D721Med (cell line): ENCODE measurements around the gene LZTR1.
"Not testable (repeated sequence)": the region's sequence is repeated elsewhere in the genome, so short reads cannot be mapped to it uniquely, and the experiment has no call there.

Experiments used
- DNase-seq: peaks from one replicate; pipeline ENCODE4 v3.0.0; 2011; ENCODE audit warnings: low spot score; ENCODE audit not compliant: insufficient read length
- FAIRE-seq: peaks from 2 replicates; lab custom pipeline; 2011; peaks lifted over from hg19 to GRCh38; lab: Jason Lieb, UNC
- TF ChIP-seq, protein P1 (sequence below): IDR thresholded peaks from 2 replicates; pipeline ENCODE4 v1.5.1; 2012; ENCODE audit warnings: mild to moderate bottlenecking, control low read depth; ENCODE audit not compliant: insufficient read depth; ENCODE audit errors: missing control alignments

LZTR1 gene

DNA sequence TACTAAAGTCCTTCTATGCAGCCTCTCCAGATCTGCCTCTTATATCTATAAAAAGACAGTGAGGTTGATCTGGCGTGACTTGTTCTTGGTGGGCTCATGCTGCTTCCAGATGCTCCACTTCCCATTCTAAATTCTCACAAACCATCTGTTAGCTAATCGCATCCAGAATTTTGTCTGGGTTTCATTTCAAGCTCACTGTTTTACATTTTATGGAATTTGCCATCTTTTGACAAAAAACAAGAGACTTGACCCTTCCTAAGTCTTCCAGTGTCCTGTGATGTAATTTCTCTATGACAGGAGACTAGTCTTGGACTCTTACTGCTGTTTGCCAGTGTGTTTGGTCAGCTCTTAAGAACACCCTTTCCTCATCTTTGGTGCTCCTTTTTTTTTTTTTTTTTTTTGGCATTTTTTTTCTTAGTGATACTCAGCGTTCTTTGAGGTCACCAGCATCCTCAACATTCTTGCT is 41.9 kb upstream of the LZTR1 start:
- TF ChIP-seq, protein P1, sequence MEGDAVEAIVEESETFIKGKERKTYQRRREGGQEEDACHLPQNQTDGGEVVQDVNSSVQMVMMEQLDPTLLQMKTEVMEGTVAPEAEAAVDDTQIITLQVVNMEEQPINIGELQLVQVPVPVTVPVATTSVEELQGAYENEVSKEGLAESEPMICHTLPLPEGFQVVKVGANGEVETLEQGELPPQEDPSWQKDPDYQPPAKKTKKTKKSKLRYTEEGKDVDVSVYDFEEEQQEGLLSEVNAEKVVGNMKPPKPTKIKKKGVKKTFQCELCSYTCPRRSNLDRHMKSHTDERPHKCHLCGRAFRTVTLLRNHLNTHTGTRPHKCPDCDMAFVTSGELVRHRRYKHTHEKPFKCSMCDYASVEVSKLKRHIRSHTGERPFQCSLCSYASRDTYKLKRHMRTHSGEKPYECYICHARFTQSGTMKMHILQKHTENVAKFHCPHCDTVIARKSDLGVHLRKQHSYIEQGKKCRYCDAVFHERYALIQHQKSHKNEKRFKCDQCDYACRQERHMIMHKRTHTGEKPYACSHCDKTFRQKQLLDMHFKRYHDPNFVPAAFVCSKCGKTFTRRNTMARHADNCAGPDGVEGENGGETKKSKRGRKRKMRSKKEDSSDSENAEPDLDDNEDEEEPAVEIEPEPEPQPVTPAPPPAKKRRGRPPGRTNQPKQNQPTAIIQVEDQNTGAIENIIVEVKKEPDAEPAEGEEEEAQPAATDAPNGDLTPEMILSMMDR, result no peak
- DNase-seq (no peak), FAIRE-seq (no peak)

DNA sequence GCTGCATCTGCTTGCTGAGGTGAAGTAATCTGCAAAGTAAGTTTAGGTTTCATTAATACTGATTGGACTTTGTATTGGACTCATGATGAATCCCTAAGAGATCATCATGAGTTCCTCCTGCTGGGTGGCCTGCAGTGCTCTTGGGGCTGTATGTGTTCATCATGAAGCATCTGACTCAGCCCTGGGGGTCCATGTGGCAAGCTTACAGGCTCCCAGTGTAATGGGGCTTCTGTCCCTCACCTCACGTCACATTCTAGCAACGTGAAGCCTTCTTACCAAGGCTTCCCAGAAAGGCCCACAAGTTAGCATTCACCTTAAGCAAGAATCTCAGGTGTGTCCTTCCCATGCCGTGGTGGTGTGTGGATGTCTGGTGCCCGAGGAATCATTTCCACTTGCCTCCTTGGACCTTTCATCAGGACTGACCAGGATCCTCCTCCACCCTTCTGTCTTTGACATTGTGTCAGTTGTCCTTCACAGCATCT is 41.2 kb upstream of the LZTR1 start:
- no peak for FAIRE-seq
- no peak for DNase-seq
- TF ChIP-seq, protein P1, result no peak

DNA sequence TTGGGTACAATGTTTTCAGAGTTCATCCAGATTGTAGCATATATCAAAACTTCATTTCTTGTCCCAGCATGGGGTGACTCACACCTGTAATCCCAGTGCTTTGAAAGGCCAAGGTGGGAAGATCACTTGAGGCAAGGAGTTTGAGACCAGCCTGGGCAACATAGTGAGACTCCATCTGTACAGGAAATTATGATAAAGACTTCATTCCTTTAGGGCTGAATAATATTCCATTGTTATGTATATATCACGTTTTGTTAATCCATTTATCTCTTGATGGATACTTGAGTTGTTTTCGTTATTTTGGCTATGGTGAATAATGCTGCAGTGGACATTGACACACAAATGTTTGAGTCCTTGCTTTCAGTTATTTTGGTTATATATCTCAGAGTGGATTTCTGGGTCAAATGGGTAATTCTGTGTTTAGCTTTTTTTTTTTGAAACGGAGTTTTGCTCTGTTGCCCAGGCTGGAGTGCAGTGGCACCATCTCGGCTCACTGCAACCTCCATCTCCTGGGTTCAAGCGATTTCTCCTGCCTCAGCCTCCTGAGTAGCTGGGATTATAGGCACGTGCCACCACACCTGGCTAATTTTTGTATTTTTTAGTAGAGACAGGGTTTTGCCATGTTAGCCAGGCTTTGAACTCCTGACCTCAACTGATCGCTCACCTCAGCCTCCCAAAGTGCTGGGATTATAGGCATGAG is 39.7 kb upstream of the LZTR1 start:
- not testable (repeated sequence) for DNase-seq, FAIRE-seq

DNA sequence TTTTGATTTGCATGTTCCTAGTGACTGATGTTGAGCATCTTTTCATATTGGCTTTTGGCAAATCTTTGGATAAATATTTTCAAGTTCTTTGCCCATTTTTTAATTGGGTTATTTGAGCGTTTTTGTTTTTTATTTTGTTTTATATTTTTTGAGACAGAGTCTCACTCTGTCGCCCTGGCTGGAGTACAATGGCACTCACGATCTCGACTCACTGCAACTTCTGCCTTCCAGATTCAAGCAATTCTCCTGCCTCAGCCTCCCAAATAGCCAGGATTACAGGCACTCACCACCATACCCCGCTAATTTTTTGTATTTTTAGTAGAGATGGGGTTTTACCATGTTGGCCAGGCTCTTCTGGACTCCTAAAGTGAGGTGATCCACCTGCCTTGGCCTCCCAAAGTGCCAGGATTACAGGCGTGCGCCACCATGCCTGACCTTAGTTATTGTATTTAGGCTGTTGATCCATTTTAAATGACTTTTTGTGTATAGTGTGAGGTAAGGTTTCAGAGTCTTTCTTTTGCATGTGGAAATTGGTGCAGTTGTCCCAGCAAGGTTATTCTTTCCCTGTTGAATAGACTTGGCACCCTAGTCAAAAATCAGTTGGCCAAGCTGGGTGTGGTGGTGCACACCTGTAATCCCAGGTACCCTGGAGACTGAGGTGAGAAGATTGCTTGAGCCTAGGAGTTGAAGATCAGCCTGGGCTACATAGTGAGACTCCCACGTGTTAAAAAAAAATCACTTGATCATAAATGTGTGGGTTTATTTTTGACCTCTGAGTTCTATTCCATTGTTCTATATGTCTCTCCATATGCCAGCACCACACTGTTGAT is 38.8 kb upstream of the LZTR1 start:
- DNase-seq, result no peak
- no peak for FAIRE-seq
- TF ChIP-seq, protein P1, result no peak

DNA sequence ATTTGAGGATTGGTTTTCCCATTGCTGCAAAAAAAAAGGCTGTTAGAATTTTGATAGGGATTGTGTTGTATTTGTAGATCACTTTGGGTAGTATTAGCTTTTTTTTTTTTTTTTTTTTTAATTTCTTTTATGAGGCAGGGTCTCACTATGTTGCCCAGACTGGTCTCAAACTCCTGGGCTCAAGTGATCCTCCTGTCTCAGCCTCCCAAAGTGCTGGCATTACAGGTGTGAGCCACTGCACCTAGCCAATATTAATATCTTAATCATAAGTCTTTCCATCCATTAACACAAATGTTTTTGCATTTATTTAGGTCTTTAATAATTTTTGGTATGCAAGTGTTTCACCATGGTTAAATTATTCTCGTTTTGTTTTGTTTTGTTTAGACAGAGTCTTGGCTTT is 38.1 kb upstream of the LZTR1 start:
- TF ChIP-seq, protein P1, result no peak
- DNase-seq, result no peak
- FAIRE-seq, result no peak

DNA sequence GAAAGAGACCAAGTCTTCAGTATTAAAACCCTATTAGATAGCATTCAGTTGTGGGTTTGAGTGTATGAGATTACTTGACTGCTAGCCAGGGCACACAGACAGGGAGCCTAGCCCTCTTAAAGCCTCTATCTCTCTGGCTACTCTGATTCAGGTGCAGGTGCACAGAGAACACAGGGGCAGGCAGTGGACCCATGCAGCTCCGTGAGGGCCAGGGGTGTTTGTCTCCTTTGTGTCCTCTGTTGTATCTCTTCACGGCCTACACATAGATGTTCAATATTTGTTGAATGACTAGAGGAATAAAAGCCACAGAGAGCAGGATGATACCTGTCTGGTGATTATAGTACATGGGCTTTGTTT is 36.5 kb upstream of the LZTR1 start:
- DNase-seq (no peak), FAIRE-seq (no peak)
- TF ChIP-seq, protein P1, result no peak

DNA sequence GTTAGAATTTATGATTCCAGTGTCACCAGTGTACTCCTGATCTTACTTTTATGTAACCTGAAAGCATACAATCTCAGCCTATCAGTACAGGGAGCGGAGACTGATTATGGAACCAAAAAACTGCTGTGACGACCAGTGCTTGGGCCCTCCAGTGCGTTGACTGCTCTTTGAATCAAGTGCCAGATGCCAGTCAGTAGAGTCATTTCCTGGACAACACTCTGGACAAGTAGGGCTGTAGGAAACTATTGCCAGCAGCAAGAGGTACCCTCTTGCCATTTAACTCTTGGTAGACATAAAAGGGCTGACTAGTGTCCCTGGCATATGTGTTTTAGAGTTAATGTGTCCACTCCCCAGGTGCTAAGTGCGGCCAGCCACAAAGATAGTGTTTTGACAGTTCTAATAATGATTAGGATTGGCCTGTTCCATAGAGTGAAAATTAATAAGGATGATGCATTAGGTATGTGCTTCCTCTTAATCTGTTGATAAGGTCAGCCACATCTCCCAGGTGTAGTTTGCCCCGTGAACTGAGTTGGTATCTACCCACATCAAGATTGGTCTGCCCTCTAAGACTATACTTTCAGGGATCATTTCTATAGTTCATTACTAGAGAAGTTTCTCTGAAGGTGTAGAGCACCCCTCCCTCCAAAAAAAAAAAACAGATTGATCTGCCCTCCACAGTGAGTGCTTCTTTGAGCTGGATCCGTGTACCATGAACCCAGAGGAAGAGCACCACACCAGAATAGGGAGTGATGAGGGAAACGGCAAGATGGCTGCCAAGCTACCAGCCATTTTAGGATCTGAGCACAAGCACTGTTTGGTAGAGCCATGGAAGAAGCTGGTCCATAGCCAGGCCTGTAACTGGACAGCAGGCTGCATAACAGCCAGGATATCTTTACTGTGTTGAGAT is 35.8 kb upstream of the LZTR1 start:
- TF ChIP-seq, protein P1, result no peak
- FAIRE-seq (no peak), DNase-seq (no peak)
